K562 (cell line): ENCODE measurements around the gene DKKL1. TPM values are rescaled to one million over a fixed set of nuclear protein-coding genes. Genes with fewer than 3 reads are reported as not detected.

Experiments
- CBX3 ChIP-seq, 2 experiments: IDR thresholded peaks; 1 replicate in 1 of 2; 2 replicates in 1 of 2; pipeline ENCODE4 v1.6.1; 2012; ENCODE audit warnings: inconsistent platforms in 2 of 2, low read length in 2 of 2, borderline replicate concordance in 1 of 2, control low read depth in 1 of 2
- FOXM1 ChIP-seq, 2 experiments: fragments of 450-650 bp in 1 of 2; sonication (generic) in 1 of 2; formaldehyde crosslinking in 1 of 2; IDR thresholded peaks; 2 replicates each; pipeline versions ENCODE4 v1.6.1 to v1.9.0; 2017 to 2022; ENCODE audit warnings: low read depth in 2 of 2, mild to moderate bottlenecking in 2 of 2, missing genetic modification reagents in 1 of 2, moderate library complexity in 1 of 2
- ID3 ChIP-seq, 2 experiments: fragments of 250-450 bp in 1 of 2; fragments of 450-650 bp in 1 of 2; sonication (Bioruptor Pico) in 1 of 2; IDR thresholded peaks; 2 replicates each; pipeline versions ENCODE4 v1.6.1 to v1.8.0; 2016 to 2021; ENCODE audit warnings: mild to moderate bottlenecking in 2 of 2, moderate library complexity in 2 of 2, missing compliant biosample characterization in 1 of 2, missing genetic modification characterization in 1 of 2
- MEF2D ChIP-seq: conservative IDR thresholded peaks from 2 replicates; pipeline ENCODE4 v1.6.1; 2016; ENCODE audit warnings: low read depth, missing genetic modification characterization, missing compliant biosample characterization
- MGA ChIP-seq: fragments of 450-650 bp; IDR thresholded peaks from 2 replicates; pipeline ENCODE4 v1.6.1; 2016; ENCODE audit warnings: mild to moderate bottlenecking, moderate library complexity
- PPARD ChIP-seq: fragments of 250-450 bp; sonication (Bioruptor Pico); IDR thresholded peaks from 2 replicates; pipeline ENCODE4 v1.8.0; 2022; ENCODE audit warnings: inconsistent platforms, mild to moderate bottlenecking, moderate library complexity
- PRDM10 ChIP-seq: fragments of 450-650 bp; IDR thresholded peaks from 2 replicates; pipeline ENCODE4 v1.6.1; 2018; ENCODE audit not compliant: partially characterized antibody
- SAFB2 ChIP-seq: fragments of 200-400 bp; formaldehyde crosslinking; IDR thresholded peaks from 2 replicates; pipeline ENCODE4 v1.6.1; 2018; ENCODE audit warnings: borderline replicate concordance, low read length, low read depth, moderate library complexity; ENCODE audit not compliant: severe bottlenecking
- ZC3H11A ChIP-seq: IDR thresholded peaks from 2 replicates; pipeline ENCODE4 v1.6.1; 2012; ENCODE audit warnings: low read depth, low read length, improper control_type of control experiment
- ZNF134 ChIP-seq: fragments of 250-450 bp; sonication (Bioruptor Pico); conservative IDR thresholded peaks from 2 replicates; pipeline ENCODE4 v1.4.0; 2020
- ZNF143 ChIP-seq: sonication (generic); formaldehyde crosslinking; IDR thresholded peaks from 2 replicates; pipeline ENCODE4 v1.9.0; 2022; ENCODE audit warnings: mild to moderate bottlenecking, missing genetic modification reagents
- polyA plus RNA-seq, 8 experiments: library from polyadenylated mRNA; depleted of rRNA in 4 of 8; stranded (reverse) in 5 of 8; unstranded in 3 of 8; fragments of >200 nt; fragmentation: Nextera tagmentation in 2 of 8; fragmentation: Illumina TruSeq in 1 of 8; extraction: Ambion mirVana in 2 of 8; extraction: Trizol in 1 of 8; gene quantifications; 2 replicates each; pipeline versions ENCODE4 v1.2.1 to v1.2.3, GENCODE V29; 2011 to 2014; ENCODE audit warnings: inconsistent platforms in 1 of 8, missing spikeins in 1 of 8
- total RNA-seq, 7 experiments: library from RNA; depleted of rRNA in 6 of 7; stranded (reverse); fragments of >200 nt in 6 of 7; fragmentation: Illumina TruSeq in 2 of 7; extraction: Trizol in 2 of 7; gene quantifications; 2 replicates each; pipeline versions ENCODE4 v1.2.1 to v1.2.3, GENCODE V29; 2011 to 2021; ENCODE audit warnings: low replicate concordance in 1 of 7

The DKKL1 gene
- total and polyA plus RNA-seq, 9 of the 15 experiments (the other 6 are each of a cell fraction or from before 2014, with no cell fraction given): 0.15 to 1.7 (median 0.52) TPM

GRCh38 chr19:49409441-49410029 lies 45.9 kb downstream of the DKKL1 start (continued):
- TF ChIP-seq ZC3H11A (no peak), PRDM10 (no peak), MGA (no peak), MEF2D (tag) (0 out of 2 replicates have a peak, but pooled peaks have one; percentile 29), ZNF134 (CRISPR knock-in tag) (no peak), ID3 (CRISPR knock-in tag; IDR thresholded peaks at IDR 0.05) (no peak), ID3 (tag; IDR thresholded peaks at IDR 0.05) (no peak), CBX3 (IDR thresholded peaks at IDR 0.05; ENCODE audit: borderline replicate concordance in 1 of 2, low read length in 2 of 2) (no peak), FOXM1 (IDR thresholded peaks at IDR 0.05; ENCODE audit: low read depth) (no peak), FOXM1 (CRISPR knock-in tag; IDR thresholded peaks at IDR 0.05; ENCODE audit: low read depth) (no peak), PPARD (no peak), ZNF143 (no peak), SAFB2 (no peak)
